H1 (cell line): ENCODE data around the gene AP2A2.

Experiments used
- CREB1 ChIP-seq: IDR thresholded peaks from 2 replicates; pipeline ENCODE4 v1.6.1; 2012; ENCODE audit warnings: inconsistent platforms
- CTCF ChIP-seq, 3 experiments: IDR thresholded peaks; 1 replicate in 2 of 3; 2 replicates in 1 of 3; pipeline versions ENCODE4 v1.5.1 to v1.6.1; 2011; ENCODE audit warnings: low read length in 3 of 3, mild to moderate bottlenecking in 3 of 3, inconsistent platforms in 2 of 3, low read depth in 1 of 3, moderate library complexity in 1 of 3; ENCODE audit not compliant: insufficient read depth in 1 of 3; ENCODE audit errors: control extremely low read depth in 1 of 3
- EP300 ChIP-seq, 2 experiments: IDR thresholded peaks; 1 replicate in 1 of 2; 2 replicates in 1 of 2; pipeline ENCODE4 v1.6.1; 2011 to 2012; ENCODE audit warnings: low read depth in 2 of 2, low read length in 2 of 2, mild to moderate bottlenecking in 2 of 2, borderline replicate concordance in 1 of 2, inconsistent platforms in 1 of 2, moderate library complexity in 1 of 2
- FOSL1 ChIP-seq: IDR thresholded peaks from 2 replicates; pipeline ENCODE4 v1.6.1; 2011; ENCODE audit warnings: mild to moderate bottlenecking, low read depth, low read length, moderate library complexity; ENCODE audit not compliant: insufficient read depth
- KDM5A ChIP-seq: fragments of 200-600 bp; IDR thresholded peaks from 2 replicates; pipeline ENCODE4 v1.7.1; 2012; ENCODE audit warnings: mild to moderate bottlenecking, low read length, inconsistent platforms, mixed read lengths
- POLR2AphosphoS5 ChIP-seq: IDR thresholded peaks from 2 replicates; pipeline ENCODE4 v1.6.1; 2011; ENCODE audit warnings: low read depth, low read length

- TF ChIP-seq CTCF (IDR thresholded peaks at IDR 0.05; ENCODE audit: control extremely low read depth in 1 of 3, insufficient read depth in 1 of 3, low read depth in 1 of 3, low read length in 3 of 3) (no peak), KDM5A (no peak), CREB1 (no peak), EP300 (IDR thresholded peaks at IDR 0.05; ENCODE audit: borderline replicate concordance in 1 of 2, low read depth in 2 of 2, low read length in 2 of 2) (no peak), POLR2AphosphoS5 (no peak), FOSL1 (no peak)
These were observed 8.3 kb downstream of the AP2A2 start for GRCh38 chr11:933936-934335.
